IMR-90 (cell line): ENCODE measurements around the gene MORF4L2.

ENCODE experiments used
- BHLHE40 ChIP-seq: fragments of 150-350 bp; IDR thresholded peaks from 2 replicates; pipeline ENCODE4 v1.6.1; 2016; ENCODE audit warnings: mild to moderate bottlenecking, low read depth, low read length
- CTCF ChIP-seq: conservative IDR thresholded peaks from 2 replicates; pipeline ENCODE4 v1.5.1; 2012; ENCODE audit warnings: mild to moderate bottlenecking, low read depth, low read length, improper control_type of control experiment
- NFE2L2 ChIP-seq: fragments of 150-350 bp; IDR thresholded peaks from 2 replicates; pipeline ENCODE4 v1.6.1; 2016; ENCODE audit warnings: low read depth, mild to moderate bottlenecking, low read length
- POLR2A ChIP-seq: IDR thresholded peaks from 2 replicates; pipeline ENCODE4 v1.6.1; 2012; ENCODE audit warnings: mild to moderate bottlenecking, low read depth, low read length
- RAD21 ChIP-seq: IDR thresholded peaks from 2 replicates; pipeline ENCODE4 v1.6.1; 2012; ENCODE audit warnings: low read length, improper control_type of control experiment

GRCh38 chrX:103704863-103705262 is 18.4 kb upstream of the MORF4L2 start:
- TF ChIP-seq NFE2L2 = no peak
- no peak for TF ChIP-seq RAD21
- TF ChIP-seq BHLHE40 = no peak
- TF ChIP-seq CTCF = no peak
- no peak for TF ChIP-seq POLR2A
